GM19351 (cell line): ENCODE results near the gene BCL2L13.

Experiments
- ATAC-seq: cut with Tn5 transposase; IDR thresholded peaks from one replicate; pipeline ENCODE4 v1.9.1; 2021; ENCODE audit warnings: mild to moderate bottlenecking, moderate library complexity; ENCODE audit not compliant: unreplicated experiment

The BCL2L13 gene

DNA sequence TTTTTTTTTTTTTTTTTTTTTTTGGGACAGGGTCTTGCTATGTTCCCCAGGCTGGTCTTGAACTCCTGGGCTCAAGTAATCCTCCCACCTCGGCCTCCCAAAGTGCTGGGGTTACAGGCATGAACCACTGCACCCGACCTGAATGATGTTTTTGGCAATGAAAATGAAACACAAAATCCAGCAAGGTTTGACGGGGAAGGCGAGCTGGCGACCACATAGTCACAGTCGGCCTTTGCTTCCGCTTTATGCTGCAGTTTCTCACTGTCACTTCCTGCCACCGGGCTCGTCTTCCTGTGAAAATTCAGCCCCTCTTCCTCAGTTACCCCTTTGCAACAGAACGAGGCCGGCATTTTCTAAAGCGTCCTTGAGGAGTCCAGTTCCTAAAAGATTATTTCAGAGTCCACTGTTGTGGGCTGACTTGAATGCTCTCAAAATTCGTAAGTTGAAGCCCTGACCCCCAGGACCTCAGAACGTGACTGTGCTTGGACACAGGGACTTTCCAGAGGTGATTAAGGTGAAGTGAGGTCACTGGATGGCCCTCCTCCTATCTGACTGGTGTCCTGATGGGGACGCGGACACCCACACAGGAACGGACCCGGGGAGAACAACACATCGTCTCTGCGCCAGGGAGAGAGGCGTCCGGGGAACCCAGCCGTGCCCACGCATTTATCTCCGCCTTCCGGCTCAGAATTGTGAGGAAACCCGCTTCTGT, 138.6 kb downstream of the BCL2L13 start:
- no peak for ATAC-seq

GRCh38 chr22:17777717-17778044, 139.1 kb downstream of the BCL2L13 start:
- ATAC-seq, result no peak

- no peak for ATAC-seq
Measured at GRCh38 chr22:17778412-17778976, 139.9 kb downstream of the BCL2L13 start.

DNA sequence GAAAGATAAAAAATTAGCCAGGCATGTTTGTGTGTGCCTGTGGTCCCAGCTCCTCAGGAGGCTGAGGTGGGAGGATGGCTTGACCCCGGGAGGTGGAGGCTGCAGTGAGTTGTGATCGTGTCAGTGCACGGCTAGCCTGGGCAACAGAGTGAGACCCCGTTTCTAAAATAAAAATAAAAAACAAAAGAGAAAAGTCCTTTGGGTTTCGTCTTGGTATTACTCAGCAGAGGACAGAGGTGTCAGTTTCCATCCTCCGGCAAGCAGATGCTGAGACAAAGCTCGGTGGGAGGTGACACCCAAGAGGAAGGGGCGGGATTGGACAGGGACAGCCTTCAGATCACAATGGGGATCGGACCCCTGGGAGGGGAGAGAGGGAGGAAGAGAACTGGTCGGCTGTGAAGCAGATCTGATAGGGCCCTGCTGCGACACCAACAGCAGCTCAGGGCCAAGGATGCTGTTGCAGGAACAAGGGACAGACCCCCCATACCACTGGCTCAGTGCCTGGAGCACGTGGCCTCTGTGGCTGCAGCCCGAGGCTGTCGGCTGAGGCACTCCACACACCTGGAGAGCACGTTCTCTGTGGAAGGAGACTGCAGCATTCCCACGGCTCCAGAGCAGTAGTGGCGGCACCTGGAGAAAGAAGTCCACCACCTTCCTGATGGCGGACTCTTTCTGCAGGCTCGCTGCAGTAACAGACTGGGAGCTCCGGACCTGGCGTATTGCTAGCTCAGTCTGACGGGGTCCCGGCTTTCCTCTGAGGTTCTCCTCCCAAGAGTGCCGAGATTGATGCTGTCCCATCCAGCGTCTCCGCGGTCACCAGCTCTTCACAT, 140.9 kb downstream of the BCL2L13 start:
- ATAC-seq, result peak; percentile 47

DNA sequence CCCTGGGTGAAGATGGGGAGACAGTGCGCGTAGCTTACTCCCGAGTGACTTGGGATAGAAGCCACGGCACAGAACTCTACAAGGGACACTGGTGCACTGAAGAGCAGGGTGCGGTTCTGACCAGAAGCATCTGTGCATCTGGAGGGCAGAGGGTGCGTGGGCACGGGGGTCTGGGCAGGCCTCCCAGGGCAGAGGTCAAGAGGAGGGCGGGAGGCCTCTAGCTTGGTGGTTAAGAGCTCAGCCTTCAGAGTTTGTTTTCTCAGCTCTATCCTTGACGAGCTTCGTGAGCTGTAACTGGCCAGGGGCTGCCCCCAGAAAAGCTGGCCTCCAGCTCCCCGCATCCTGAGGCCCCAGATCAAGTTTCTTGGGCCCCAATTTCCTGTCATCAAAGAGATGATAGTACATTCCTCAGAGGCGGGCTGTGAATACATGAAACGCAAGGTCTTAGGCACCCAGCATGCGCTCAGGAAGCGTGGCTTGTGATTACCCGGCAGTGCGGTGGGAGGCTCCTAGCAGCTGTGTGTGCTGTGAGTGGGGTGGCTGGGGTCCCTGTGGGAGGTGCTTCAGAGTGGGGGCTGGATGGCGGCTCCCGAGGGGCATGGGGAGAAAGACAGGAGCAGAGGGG, 141.7 kb downstream of the BCL2L13 start:
- ATAC-seq, result no peak
